ENCODE results near the gene GRB14. TPM values are rescaled to one million over a fixed set of nuclear protein-coding genes. Genes with fewer than 3 reads are reported as not detected.

Gene GRB14
- total and polyA plus RNA-seq, 8 donors = 4.1 to 75.4 (median 60.0) TPM

GRCh38 chr2:164617466-164617865 lies 3.8 kb downstream of the GRB14 start:
- Histone ChIP-seq H3K4me1 (peaks cover 0 to 4% of the 10 kb centered on the region in 2 donors), H3K27ac (no peak overlapping the region), H3K9me3 (no peaks in the 10 kb centered on the region), H3K4me3 (no peak overlapping the region), H3K27me3 (peaks cover 6 to 25% of the 10 kb centered on the region in 2 donors), H3K36me3 (no peaks in the 10 kb centered on the region)
- no peak for ATAC-seq
- no peak for DNase-seq
- intact Hi-C loops (cut with DNase I) = no loop called here
- no peak for TF ChIP-seq CTCF (IDR thresholded peaks at IDR 0.05)

GRCh38 chr2:164613321-164613982 lies 7.8 kb downstream of the GRB14 start:
- no peak for DNase-seq
- H3K27me3 ChIP-seq = no peaks in the 10 kb centered on the region
- intact Hi-C loops (cut with DNase I) = no loop called here
- H3K36me3 ChIP-seq = no peaks in the 10 kb centered on the region
- H3K4me1 ChIP-seq = no peaks in the 10 kb centered on the region
- no peak for ATAC-seq
- no peaks in the 10 kb centered on the region for H3K9me3 ChIP-seq
- no peak overlapping the region for H3K4me3 ChIP-seq
- no peak for TF ChIP-seq CTCF (IDR thresholded peaks at IDR 0.05)
- no peak overlapping the region for H3K27ac ChIP-seq

- H3K4me1 ChIP-seq = no peaks in the 10 kb centered on the region
- TF ChIP-seq CTCF (IDR thresholded peaks at IDR 0.05) = no peak
- H3K27me3 ChIP-seq = no peaks in the 10 kb centered on the region
- intact Hi-C loops (cut with DNase I) = no loop called here
- H3K36me3 ChIP-seq = no peaks in the 10 kb centered on the region
- no peak overlapping the region for H3K4me3 ChIP-seq
- no peaks in the 10 kb centered on the region for H3K9me3 ChIP-seq
- no peak overlapping the region for H3K27ac ChIP-seq
- DNase-seq (no peak), ATAC-seq (no peak)
These were observed 11.5 kb downstream of the GRB14 start for GRCh38 chr2:164609790-164610189.

GRCh38 chr2:164606557-164606956 lies 14.7 kb downstream of the GRB14 start:
- no peak for TF ChIP-seq CTCF (IDR thresholded peaks at IDR 0.05)
- no peak overlapping the region for H3K27ac ChIP-seq
- no peaks in the 10 kb centered on the region for H3K9me3 ChIP-seq
- ATAC-seq (no peak), DNase-seq (no peak)
- no peaks in the 10 kb centered on the region for H3K27me3 ChIP-seq
- H3K4me1 ChIP-seq = no peaks in the 10 kb centered on the region
- intact Hi-C loops (cut with DNase I) = no loop called here
- H3K4me3 ChIP-seq = no peak overlapping the region
- H3K36me3 ChIP-seq = no peaks in the 10 kb centered on the region

- intact Hi-C loops (cut with DNase I) = no loop called here
- Histone ChIP-seq H3K27me3 (no peaks in the 10 kb centered on the region), H3K4me3 (no peak overlapping the region), H3K4me1 (no peaks in the 10 kb centered on the region), H3K27ac (no peak overlapping the region), H3K36me3 (no peaks in the 10 kb centered on the region), H3K9me3 (no peaks in the 10 kb centered on the region)
- TF ChIP-seq CTCF (IDR thresholded peaks at IDR 0.05) = no peak
- DNase-seq (no peak), ATAC-seq (no peak)
These were observed 16.0 kb downstream of the GRB14 start for GRCh38 chr2:164605295-164605694.

Measured in left lung (tissue), 10 donors.